GM21390 (cell line): ENCODE results near the gene RPRD2.
"Not testable (repeated sequence)": the region's sequence is repeated elsewhere in the genome, so short reads cannot be mapped to it uniquely, and the experiment has no call there.

ENCODE experiments used
- ATAC-seq: cut with Tn5 transposase; IDR thresholded peaks from one replicate; pipeline ENCODE4 v1.9.1; 2021; ENCODE audit not compliant: unreplicated experiment

Gene RPRD2

DNA sequence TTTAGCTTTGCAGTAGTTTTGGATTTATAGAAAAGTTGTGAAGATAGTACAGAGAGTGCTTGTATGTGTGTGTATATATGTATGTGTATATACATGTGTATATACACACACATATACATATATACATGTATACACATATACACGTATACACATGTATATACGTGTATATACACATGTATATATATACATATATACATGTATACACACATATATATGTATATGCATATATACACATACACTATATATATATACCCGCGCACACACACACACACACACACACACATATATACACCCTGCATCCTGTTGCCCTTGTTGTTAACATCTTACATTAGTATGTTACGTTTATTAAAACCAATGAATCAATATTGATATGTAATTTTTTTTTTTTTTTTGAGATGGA, 24.3 kb downstream of the RPRD2 start:
- ATAC-seq: no peak

DNA sequence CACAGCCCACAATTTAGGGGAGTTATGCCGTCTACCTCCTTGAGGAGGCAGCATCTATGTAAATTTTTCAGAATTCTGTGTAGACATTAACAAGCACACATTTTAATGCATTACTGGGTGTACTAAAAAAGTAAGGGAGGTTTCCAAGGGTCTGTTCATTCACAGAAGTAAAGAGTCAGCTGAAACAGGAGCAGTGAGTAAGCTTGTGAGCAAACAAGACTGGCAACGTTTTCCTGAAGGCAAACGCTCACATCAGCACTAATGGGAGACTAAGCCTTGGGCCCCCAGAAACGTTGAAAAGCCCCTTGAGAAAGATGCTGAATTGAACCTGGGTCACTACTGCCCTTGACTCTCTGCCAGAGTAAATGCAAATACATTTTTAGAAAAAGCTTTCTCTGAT, 25.7 kb downstream of the RPRD2 start:
- no peak for ATAC-seq

DNA sequence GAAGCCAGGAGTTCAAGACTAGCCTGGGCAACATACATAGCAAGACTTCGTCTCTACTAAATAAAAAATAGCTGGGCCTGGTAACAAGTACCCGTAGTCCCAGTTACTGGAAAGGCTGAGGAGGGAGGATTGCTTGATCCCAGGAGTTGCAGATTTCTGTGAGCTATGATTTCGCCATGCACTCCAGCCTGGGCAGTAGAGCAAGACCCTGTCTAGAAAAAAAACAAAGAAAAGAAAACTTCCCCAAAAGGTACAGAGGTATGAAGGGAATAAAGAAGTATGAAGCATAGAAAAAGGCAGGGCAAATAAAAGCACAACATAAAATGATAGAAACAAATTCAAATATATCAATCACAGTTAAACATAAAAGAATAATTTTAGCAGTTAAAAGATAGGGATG, 28.7 kb downstream of the RPRD2 start:
- ATAC-seq: no peak

DNA sequence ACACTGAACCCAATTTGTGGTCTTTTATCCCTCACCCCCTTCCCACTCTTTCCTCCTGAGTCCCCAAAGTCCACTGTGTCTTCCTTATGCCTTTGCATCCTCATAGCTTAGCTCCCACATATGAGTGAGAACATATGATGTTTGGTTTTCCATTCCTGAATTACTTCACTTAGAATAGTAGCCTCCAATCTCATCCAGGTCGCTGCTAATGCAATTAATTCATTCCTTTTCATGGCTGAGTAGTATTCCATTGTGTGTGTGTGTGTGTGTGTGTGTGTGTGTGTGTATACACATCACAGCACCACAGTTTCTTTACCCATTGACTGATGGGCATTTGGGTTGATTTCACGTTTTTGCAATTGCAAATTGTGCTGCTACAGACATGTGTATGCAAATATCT, 31.2 kb downstream of the RPRD2 start:
- not testable (repeated sequence) for ATAC-seq

DNA sequence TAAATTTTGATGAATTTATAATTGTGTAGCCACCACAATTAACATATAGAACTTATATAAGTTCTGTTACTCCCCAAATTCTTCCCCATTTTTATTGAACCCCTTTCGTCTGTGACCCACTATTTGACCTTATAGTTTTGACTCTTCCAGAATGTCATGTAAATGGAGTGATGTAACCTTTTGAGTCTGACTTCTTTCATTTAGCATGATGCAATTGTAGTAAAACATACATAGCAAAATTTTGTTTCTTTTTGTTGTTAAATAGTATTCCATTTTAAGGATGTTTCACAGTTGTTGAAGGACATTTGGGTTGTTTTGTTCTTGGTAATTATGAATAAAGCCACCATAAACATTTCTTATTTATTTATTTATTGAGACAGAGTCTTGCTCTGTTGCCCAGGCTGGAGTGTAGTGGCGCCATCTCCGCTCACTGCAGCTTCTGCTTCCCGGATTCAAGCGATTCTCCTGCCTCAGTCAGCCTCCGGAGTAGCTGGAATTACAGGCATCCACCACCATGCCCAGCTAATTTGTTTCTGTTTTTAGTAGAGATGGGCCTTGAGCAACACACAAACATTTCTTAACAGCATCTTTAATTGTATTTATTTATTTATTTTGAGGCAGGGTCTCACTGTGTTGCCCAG, 33.6 kb downstream of the RPRD2 start:
- no peak for ATAC-seq

DNA sequence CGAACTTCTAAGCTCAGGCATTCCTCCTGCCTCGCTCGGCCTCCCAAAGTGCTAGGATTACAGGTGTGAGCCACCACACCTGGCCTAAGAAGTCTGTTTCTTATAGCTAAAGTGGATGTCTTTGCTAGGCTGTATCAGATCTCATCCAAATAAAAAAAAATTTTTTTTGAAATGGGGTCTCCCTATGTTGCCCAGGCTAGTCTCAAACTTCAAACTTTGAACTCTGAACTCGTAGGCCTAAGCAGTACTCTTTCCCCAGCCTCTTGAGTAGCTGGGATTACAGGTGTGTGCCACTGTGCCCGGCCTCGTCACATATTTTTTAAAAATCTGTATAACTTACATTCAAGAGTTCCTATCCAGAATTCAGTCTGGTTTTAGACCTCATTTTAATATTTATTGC, 40.5 kb downstream of the RPRD2 start:
- no peak for ATAC-seq

DNA sequence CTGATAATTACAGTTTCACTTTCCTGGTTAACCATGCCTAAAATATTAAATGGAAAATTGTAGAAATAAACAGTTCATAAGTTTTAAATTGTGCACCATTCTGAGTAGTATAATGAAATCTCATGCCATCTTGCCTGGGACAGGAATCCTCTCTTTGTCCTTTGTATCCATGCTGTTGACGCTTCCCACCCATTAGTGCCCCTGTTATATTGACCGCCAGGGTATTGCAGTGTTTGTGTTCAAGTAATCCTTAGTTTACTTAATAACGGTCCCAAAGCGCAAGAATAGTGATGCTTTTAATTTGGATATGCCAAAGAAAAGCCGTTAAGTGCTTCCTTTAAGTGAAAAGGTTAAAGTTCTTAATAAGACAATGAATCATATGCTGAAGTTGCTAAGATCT, 41.7 kb downstream of the RPRD2 start:
- ATAC-seq: no peak

DNA sequence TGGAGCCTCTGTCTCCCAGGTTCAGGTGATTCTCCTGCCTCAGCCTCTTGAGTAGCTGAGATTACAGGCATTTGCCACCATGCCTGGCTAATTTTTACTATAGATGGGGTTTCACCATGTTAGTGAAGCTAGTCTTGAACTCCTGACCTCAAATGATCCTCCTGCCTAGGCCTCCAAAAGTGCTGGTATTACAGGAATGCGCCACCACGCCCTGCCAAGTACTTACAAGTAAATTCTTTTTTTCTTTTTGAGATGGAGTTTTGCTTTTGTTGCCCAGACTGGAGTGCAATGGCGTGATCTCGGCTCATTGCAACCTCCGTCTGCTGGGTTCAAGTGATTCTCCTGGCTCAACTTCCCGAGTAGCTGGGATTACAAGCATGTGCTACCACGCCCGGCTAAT, 42.5 kb downstream of the RPRD2 start:
- no peak for ATAC-seq

DNA sequence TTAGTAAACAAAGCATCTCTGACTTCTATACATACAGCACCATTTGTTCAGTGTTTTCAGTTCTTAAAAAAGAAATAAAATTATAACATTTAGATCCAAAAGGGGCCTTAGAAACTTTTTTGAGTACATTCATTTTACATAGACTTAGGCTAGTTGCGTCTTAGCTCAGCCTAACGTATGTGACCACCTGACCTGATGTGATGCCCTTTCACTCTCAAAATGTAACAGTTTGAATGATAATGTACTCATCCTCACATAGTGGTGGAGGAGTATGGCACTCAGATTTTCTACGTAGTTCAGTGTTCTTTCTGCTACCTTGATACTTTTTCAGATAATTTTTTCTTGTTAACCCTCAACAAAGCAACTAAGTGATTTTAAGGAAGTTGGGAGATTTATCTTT, 43.4 kb downstream of the RPRD2 start:
- no peak for ATAC-seq

DNA sequence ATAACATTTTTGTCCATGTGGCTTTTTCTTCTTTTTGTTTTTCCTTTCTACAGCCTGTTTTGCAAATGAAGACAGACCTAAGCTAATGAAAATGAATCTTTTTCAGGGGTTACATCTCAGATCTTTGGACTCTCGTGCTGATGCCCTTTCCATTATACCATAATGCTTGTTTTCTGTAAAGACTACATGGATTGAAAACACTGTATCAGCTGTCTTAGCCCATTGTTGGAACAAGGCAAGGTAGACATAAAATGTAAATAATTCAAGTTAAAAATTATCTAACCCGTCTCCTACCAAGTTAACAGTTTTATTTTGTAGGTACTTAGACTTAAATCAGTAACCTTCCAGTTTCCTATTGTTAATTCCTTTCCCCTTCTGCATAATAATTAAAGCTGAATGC, 44.9 kb downstream of the RPRD2 start:
- no peak for ATAC-seq

DNA sequence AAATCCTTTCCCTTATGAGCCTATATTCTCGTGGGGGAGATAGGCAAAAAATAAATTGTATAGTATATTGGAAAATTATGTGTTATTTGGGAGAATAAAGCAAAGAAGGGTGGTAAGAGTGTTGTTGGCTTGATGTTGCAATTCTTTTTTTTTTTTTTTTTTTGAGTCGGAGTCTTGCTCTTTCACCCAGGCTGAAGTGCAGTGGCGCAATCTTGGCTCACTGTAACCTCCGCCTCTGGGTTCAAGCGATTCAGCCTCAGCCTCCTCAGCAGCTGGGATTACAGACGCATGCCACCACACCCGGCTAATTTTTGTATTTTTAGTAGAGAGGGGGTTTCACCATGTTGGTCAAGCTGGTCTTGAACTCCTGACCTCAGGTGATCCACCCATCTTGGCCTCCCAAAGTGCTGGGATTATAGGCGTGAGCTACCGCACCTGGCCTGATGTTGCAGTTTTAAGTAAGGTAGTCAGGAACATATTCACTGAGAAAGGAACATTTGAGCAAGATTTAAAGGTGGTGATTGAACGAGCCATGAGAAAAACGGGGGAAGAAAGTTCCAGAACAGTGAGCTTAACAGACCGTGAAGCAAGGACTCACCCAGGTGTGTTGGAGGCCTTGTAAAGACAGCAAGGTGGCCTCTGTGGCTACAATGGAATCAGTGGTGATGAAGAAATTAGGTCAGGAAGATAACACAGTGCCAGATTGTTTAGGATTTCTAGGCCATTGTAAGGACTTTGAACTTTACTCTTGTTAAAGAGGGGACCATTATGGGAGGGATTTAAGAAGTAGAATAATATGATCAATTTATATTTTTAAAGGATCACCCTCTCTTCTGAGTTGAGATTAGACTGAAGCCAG, 45.8 kb downstream of the RPRD2 start:
- ATAC-seq: no peak

DNA sequence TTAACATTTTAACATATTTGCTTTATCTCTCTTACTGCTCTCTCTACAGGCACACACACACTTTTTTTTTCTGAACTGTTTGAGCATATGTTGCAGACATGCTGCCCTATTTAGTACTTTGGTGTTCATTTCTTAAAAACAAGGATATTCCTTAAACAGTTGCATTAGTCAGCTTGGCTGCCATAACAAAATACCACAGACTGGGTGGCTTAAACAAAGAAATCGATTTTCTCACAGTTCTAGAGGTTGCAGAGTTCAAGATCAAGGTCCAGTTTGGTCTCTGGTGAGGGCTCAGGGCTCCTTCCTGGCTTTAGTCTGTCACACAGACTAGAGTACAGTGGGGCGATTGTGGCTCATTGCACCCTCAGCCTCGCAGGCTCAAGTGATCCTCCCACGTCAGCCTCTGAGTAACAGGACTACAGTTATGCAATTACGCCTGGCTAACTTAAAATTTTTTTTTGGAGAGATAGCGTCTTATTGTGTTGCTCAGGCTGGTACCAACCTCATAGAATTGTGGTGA, 46.7 kb downstream of the RPRD2 start:
- ATAC-seq: no peak

DNA sequence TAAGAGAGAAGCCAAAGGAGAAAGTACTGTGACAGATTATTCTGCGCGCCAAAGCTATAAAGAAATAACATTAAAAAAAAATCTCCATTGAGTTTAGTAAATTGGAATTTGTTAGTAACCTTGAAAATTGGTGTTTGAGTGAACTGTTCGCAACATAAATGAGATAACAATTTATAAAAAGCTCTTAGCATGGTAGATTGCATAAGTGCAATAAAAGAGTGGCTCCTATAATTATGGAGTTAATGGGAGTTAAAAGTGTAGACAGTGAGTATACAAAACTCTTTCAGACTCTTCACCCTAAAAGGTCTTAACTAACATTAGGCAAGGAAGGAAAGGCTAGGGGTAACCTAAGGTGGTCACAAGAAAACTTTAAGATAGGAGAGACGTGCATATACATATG, 50.6 kb downstream of the RPRD2 start:
- ATAC-seq: no peak

DNA sequence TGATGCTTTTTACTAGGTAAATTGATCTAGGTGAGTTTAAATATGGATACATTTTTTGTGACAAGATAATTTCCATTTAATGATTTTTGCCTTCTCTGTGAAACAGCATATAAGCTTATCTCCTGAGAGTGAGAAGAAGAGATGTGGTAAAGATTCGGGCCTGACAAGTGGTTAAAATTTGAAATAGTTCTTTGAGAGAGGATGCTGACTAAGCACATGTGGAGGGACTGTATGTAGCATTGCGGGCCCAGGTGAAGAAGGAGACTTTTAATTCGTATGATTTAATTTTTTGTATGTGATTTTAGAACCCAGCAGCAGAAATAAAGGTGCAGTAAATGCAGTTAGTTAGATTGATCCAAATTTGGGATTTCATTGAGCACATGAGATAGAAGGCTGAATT, 51.9 kb downstream of the RPRD2 start:
- no peak for ATAC-seq

DNA sequence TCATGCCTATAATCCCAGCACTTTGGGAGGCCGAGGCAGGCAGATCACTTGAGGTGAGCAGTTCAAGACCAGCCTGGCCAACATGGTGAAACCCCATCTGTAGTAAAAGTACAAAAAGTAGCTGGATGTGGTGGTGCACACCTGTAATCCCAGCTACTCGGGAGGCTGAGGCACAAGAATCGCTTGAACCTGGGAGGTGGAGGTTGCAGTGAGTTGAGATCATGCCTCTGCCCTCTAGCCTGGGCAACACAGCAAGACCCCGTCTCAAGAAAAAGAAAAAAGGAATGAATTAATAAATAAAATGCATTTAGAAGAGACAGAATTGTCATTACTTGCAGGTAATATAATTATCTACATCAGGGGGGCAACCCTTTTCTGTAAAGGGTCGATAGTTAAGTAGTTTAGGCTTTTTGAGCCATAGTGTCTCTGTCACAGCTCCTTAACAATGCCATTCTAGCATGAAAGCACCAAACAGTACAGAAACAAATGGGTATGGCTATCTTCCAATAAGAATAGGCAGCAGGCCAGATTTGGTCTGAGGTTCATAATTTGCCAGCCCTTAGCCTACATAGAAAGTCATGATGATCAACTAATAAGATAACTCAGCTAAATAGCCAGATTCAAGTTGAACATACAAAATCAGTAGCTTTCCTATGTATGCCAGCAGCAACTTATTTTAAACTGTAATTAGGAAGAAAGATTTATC, 56.8 kb downstream of the RPRD2 start:
- no peak for ATAC-seq

DNA sequence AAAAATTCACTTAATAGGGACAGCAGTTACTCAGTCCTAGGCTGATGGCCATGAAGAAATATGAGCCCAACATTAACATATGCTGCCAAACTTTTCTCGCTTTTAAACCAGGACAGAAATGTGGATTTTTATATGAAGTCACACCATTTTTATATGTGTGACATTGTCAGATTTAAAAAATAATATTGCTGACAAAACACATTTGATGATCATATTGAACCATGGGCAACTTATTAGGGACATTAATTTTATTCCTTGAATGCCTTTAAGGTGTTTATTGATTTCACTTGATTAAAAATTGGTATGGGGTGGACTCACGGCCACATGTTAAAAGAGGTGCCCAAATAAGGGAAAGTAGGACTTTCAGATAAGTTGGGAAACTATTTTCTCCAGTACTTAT, 58.6 kb downstream of the RPRD2 start:
- ATAC-seq: no peak

DNA sequence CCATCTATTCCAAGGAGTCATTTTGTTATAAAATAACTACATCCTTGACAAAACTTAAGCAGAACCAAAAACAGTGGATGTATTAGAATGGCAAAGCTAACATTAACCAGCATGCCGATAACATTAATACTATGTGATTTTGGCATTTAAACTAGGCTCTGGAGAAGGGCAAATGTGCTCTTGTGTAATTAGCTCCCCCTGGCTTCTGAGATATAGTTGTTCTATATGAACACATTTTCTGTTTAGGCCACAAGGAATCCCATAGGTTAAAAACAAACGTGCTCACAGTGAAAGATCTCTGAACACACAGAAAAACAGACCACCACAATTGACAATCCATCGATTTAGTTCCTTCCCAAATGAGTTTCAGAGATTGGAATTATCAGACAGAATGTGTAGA, 65.9 kb downstream of the RPRD2 start:
- no peak for ATAC-seq

DNA sequence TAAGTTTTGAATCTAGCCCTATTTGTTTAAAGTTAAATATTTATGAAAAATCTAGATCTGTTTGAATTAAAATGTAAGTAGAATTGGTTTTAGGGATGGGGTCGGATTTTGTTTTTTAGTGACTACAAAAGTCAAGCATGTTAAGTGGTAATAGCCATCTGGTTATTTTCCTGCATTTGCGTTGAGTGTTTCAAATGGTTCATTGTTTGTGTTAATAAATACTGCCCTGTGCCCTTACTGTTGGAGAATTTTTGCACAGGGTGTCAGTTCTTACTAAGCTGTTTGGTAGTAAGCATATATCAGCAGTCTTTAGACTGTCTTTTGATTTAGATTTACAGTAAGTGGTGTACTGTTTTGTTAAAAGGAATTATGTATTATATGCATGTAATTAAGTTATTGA, 77.2 kb downstream of the RPRD2 start:
- ATAC-seq: no peak

DNA sequence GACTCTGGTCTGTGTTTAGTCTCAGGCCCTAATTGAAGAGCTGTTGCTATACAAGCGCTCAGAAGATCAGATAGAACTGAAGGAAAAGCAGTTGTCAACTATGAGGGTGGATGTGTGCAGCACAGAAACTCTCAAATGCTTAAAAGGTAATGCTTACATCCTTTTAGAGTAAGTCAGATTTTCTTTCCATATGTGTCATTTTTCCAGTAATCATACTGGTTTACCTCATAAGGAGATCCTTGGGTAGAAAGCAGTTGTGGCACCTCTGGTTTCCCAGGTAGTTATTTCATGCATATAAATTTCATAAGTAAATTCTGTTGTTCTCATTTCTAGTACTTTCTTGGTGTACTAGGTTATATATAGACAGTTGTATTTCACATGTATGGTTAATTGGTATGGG, 80.3 kb downstream of the RPRD2 start:
- no peak for ATAC-seq

DNA sequence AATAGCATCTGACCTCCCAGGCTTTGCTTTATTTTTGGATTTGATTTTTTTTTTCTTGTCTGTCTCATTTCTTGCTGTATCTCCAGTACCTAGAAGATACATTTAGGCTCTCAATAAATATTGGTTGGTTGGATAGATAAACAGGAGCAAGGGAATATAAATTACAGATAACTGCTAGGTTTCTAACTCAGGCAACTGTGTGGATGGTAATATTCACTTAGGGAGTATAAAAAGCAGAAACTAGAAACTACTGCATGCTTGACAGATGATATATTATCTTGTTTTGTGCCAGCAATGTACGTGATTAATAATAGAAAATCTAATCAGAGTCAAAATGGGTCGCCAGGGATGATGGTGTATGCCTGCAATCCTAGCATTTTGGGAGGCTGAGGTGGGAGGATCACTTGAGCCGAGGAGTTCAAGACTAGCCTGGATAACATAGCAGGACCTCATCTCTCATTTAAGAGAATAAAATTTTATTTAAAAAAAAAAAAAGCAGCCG, 92.2 kb downstream of the RPRD2 start:
- no peak for ATAC-seq

DNA sequence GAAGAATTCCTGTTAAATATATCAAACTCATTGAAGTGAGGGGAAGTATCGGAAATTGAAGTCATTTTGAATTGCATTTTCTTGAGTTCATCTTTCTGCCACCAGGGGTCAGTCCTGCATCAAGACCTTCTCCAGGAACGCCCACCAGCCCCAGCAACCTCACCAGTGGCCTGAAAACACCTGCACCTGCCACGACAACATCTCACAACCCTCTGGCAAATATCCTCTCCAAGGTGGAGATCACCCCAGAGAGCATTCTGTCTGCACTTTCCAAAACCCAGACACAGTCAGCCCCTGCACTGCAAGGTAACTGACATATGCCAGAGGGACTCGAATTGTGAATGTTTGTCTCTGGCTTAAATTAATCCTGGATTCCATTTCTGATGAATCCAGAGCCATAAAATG, 100.5 kb downstream of the RPRD2 start:
- ATAC-seq: no peak

DNA sequence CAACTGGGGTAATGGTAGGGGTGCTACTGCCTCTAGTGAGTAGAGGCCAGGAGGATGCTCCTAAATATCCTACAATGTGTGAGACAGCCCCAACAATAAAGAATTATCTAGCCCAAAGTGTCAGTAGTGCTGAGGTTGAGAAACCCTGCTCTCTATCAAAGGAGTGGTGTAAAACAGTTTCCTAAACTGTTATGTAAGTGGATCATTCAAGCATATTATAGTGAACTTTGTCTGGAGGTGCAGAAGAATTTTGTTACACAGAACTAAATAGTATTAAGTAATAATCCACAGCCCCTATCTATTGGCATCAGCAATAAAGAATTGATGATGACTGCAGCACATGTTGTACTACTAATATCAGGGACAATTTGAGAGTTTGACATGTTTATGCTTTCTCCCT, 103.0 kb downstream of the RPRD2 start:
- no peak for ATAC-seq
